K562 treated with DMSO at 1 percent for 4 hours (cell line): ENCODE results near the gene BTLA. TPM values are rescaled to one million over a fixed set of nuclear protein-coding genes. Genes with fewer than 3 reads are reported as not detected.

ENCODE experiments used
- total RNA-seq: library from RNA; unstranded; fragments of 300-600 nt; gene quantifications from 2 replicates; pipeline ENCODE4 v1.2.3, GENCODE V29; 2022; ENCODE audit not compliant: insufficient read depth

The BTLA gene, protein sequence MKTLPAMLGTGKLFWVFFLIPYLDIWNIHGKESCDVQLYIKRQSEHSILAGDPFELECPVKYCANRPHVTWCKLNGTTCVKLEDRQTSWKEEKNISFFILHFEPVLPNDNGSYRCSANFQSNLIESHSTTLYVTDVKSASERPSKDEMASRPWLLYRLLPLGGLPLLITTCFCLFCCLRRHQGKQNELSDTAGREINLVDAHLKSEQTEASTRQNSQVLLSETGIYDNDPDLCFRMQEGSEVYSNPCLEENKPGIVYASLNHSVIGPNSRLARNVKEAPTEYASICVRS
- total RNA-seq = not detected in 2 replicates

DNA sequence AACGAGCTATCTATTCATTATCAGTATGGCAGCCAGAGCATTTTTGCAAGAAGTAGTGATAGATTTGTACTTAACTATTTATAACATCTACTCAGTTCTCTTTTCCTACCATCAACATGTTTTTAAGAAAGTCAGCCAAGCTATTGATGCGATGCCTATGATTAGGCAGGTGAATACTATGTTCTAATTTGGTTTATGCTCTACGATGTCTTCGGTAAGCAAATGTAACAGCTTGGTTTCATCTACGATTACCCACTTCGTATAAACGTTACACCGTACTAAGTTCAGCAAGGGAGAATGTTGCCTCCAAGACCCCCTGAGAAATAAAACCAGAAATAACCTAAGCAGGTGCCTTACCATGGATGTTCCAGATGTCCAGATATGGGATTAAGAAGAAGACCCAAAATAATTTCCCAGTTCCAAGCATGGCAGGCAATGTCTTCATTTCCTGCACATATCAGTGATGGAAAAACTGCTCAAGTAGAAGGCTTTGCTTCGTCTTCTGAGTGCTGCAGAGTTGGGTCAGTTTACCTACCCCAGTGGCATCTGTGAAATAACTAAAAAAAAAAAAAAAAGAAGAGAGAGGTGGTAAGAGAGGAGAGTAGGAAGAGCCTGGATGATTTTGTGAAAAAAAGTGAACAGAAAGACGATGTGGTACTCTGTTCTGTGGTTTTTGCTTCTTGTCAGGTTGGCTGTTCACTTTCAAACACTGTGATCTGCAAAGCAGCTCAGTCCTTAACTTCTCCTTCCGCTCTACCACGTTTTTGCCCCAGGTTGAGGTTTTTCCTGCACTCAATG is at the start of gene BTLA:
Gene BTLA, minus strand, starts transcription at position 559 of the 798 bp plus-strand sequence. Its CDS starts 114 bp downstream, at position 445.

Other genes with a start within 250 kb of the BTLA start
- not detected in 2 replicates for gene SLC9C1, start 205.3 kb downstream of the BTLA start, total RNA-seq
- gene CD200, start 166.3 kb downstream of the BTLA start, total RNA-seq = not detected in 2 replicates
- gene ATG3, start 62.5 kb upstream of the BTLA start, total RNA-seq = 57.2 and 61.7 TPM in 2 replicates
- 4.4 and 11.4 TPM in 2 replicates for gene SLC35A5, start 62.6 kb upstream of the BTLA start, total RNA-seq
- 1.8 and 2.9 TPM in 2 replicates for gene CCDC80, start 141.7 kb upstream of the BTLA start, total RNA-seq